ENCODE measurements around the gene HNRNPUL2. TPM values are rescaled to one million over a fixed set of nuclear protein-coding genes. Genes with fewer than 3 reads are reported as not detected.
A peak's percentile ranks its signal among the peaks of the same experiment; 100 is the strongest.

The HNRNPUL2 gene
- polyA plus RNA-seq, 3 donors: 0.33 to 13.8 (median 0.88) TPM

- H3K27ac Mint-ChIP-seq: peak overlapping the region; percentile 95 to 99 (median 98)
- Histone ChIP-seq H3K36me3 (replicated peaks in 1 of 2; ENCODE audit: control insufficient read depth in 1 of 2, insufficient read depth in 2 of 2, low read length in 2 of 2) (peaks cover 25 to 33% of the 10 kb centered on the region in 2 donors), H3K4me1 (ENCODE audit: control insufficient read depth in 1 of 2, insufficient read depth in 2 of 2, low read length in 2 of 2) (peaks cover 46 to 63% of the 10 kb centered on the region in 2 donors), H3K79me2 (ENCODE audit: insufficient read depth, low read length) (peaks cover 14% of the 10 kb centered on the region), H3K27me3 (ENCODE audit: control insufficient read depth in 2 of 2, insufficient read depth in 2 of 2, low read length in 2 of 2) (no peaks in the 10 kb centered on the region), H3K9ac (ENCODE audit: insufficient read depth, low read length, poor library complexity, severe bottlenecking) (peak overlapping the region; percentile 88), H3K4me3 (replicated peaks in 1 of 3; ENCODE audit: low read depth in 2 of 3, low read length in 3 of 3) (peak overlapping the region; percentile 72 to 91 (median 83)), H3K4me2 (replicated peaks; ENCODE audit: extremely low read depth, low read length, poor library complexity, severe bottlenecking) (peak overlapping the region; percentile 96), H2AFZ (ENCODE audit: insufficient read depth, low read depth, low read length, poor library complexity, severe bottlenecking) (peak overlapping the region; percentile 98), H3K9me3 (replicated peaks in 1 of 2; ENCODE audit: control insufficient read depth in 1 of 2, insufficient read depth in 1 of 2, low read length in 2 of 2) (no peaks in the 10 kb centered on the region), H3K27ac (ENCODE audit: low read depth in 1 of 2, low read length in 2 of 2) (peak overlapping the region; percentile 95 to 97), H4K20me1 (ENCODE audit: insufficient read depth, low read length) (no peaks in the 10 kb centered on the region)
- TF ChIP-seq CTCF (IDR thresholded peaks at IDR 0.05): no peak
- H3K36me3 Mint-ChIP-seq: peaks cover 23 to 32% of the 10 kb centered on the region in 2 donors
- 0% methylated on average over 3 of the region's 7 CpGs for WGBS (ENCODE audit: insufficient coverage)
- no peaks in the 10 kb centered on the region for H3K27me3 Mint-ChIP-seq (ENCODE audit: low read depth in 3 of 3)
- H3K4me1 Mint-ChIP-seq: peaks cover 50% of the 10 kb centered on the region
- H3K4me3 Mint-ChIP-seq: peak overlapping the region; percentile 87 to 99
- no peak for DNase-seq
- no peaks in the 10 kb centered on the region for H3K9me3 Mint-ChIP-seq
- intact Hi-C loops (cut with micrococcal nuclease): loop anchor here (1.0 to 10.0 kb wide), 3 partner anchors 19 to 114 kb away; partner anchors contain the start of genes TUT1 (in 2 of the 2), HNRNPUL2 (in 1 of the 2) and INTS5 (in 1 of the 2)
Measured at GRCh38 chr11:62708793-62709192, 18.5 kb downstream of the HNRNPUL2 start.

- Histone ChIP-seq H3K4me1 (ENCODE audit: control insufficient read depth in 1 of 2, insufficient read depth in 2 of 2, low read length in 2 of 2) (peaks cover 50 to 67% of the 10 kb centered on the region in 2 donors), H3K27me3 (ENCODE audit: control insufficient read depth in 2 of 2, insufficient read depth in 2 of 2, low read length in 2 of 2) (no peaks in the 10 kb centered on the region), H2AFZ (ENCODE audit: insufficient read depth, low read depth, low read length, poor library complexity, severe bottlenecking) (peak overlapping the region; percentile 98), H4K20me1 (ENCODE audit: insufficient read depth, low read length) (no peaks in the 10 kb centered on the region), H3K79me2 (ENCODE audit: insufficient read depth, low read length) (peaks cover 14% of the 10 kb centered on the region), H3K4me3 (replicated peaks in 1 of 3; ENCODE audit: low read depth in 2 of 3, low read length in 3 of 3) (peak overlapping the region in 2 of 3 experiments; percentile 72 to 91), H3K36me3 (replicated peaks in 1 of 2; ENCODE audit: control insufficient read depth in 1 of 2, insufficient read depth in 2 of 2, low read length in 2 of 2) (peaks cover 20 to 29% of the 10 kb centered on the region in 2 donors), H3K9ac (ENCODE audit: insufficient read depth, low read length, poor library complexity, severe bottlenecking) (peak overlapping the region; percentile 88), H3K4me2 (replicated peaks; ENCODE audit: extremely low read depth, low read length, poor library complexity, severe bottlenecking) (peak overlapping the region; percentile 96), H3K27ac (ENCODE audit: low read depth in 1 of 2, low read length in 2 of 2) (peak overlapping the region in 1 of 2 donors; percentile 97), H3K9me3 (replicated peaks in 1 of 2; ENCODE audit: control insufficient read depth in 1 of 2, insufficient read depth in 1 of 2, low read length in 2 of 2) (no peaks in the 10 kb centered on the region)
- H3K27ac Mint-ChIP-seq: peak overlapping the region in 5 of 7 donors; percentile 95 to 99 (median 98)
- peaks cover 51% of the 10 kb centered on the region for H3K4me1 Mint-ChIP-seq
- H3K9me3 Mint-ChIP-seq: no peaks in the 10 kb centered on the region
- no peaks in the 10 kb centered on the region for H3K27me3 Mint-ChIP-seq (ENCODE audit: low read depth in 3 of 3)
- no peak for TF ChIP-seq CTCF (IDR thresholded peaks at IDR 0.05)
- DNase-seq: no peak
- peak overlapping the region; percentile 87 to 99 for H3K4me3 Mint-ChIP-seq
- H3K36me3 Mint-ChIP-seq: peaks cover 19 to 28% of the 10 kb centered on the region in 2 donors
- intact Hi-C loops (cut with micrococcal nuclease): loop anchor here (5.0 to 10.0 kb wide), 2 partner anchors 56 to 114 kb away; partner anchors contain the start of genes TUT1 (in 2 of the 2) and INTS5 (in 1 of the 2)
- 87% methylated on average over 5 of the region's 5 CpGs for WGBS (ENCODE audit: insufficient coverage)
Measured at GRCh38 chr11:62708392-62708791, 18.9 kb downstream of the HNRNPUL2 start.
